WTC11 (cell line): ENCODE data around the gene ZDHHC18. TPM values are rescaled to one million over a fixed set of nuclear protein-coding genes. Genes with fewer than 3 reads are reported as not detected.

Experiments
- ATAC-seq: fragments of 200-7000 bp; cut with Tn5 transposase; 2 replicates; pipeline ENCODE4 v1.10.0; 2021; ENCODE audit warnings: mild to moderate bottlenecking, moderate library complexity
- CTCF ChIA-PET: fragments of 300-600 bp; sonication (Branson Sonifier 250); formaldehyde crosslinking; loops from one replicate; lab custom pipeline; 2021; ENCODE audit warnings: antibody characterized with exemption; lab: Charles Lee
- POLR2A ChIA-PET: fragments of 350-600 bp; sonication (Branson Sonifier 250); formaldehyde crosslinking; loops from one replicate; lab custom pipeline; 2021; ENCODE audit warnings: antibody characterized with exemption; lab: Charles Lee
- DNase-seq: peaks from one replicate; pipeline ENCODE4 v3.0.0; 2021; ENCODE audit warnings: low spot score
- H3K27ac Mint-ChIP-seq: 2 replicates; pipeline ENCODE4 v1.8.0; 2021; ENCODE audit warnings: mixed read lengths
- H3K27me3 Mint-ChIP-seq: 2 replicates; pipeline ENCODE4 v1.8.0; 2021; ENCODE audit warnings: low read depth, mild to moderate bottlenecking, moderate library complexity, mixed read lengths
- H3K36me3 Mint-ChIP-seq: 2 replicates; pipeline ENCODE4 v1.8.0; 2021; ENCODE audit warnings: mixed read lengths
- H3K4me1 Mint-ChIP-seq: 2 replicates; pipeline ENCODE4 v1.8.0; 2022; ENCODE audit warnings: mixed read lengths
- H3K4me3 Mint-ChIP-seq: 2 replicates; pipeline ENCODE4 v1.8.0; 2021; ENCODE audit warnings: mild to moderate bottlenecking, moderate library complexity, mixed read lengths
- H3K9me3 Mint-ChIP-seq: 2 replicates; pipeline ENCODE4 v1.8.0; 2021; ENCODE audit warnings: mixed read lengths
- AFF4 ChIP-seq: sonication (generic); formaldehyde crosslinking; IDR thresholded peaks from 2 replicates; pipeline ENCODE4 v1.8.1; 2023; ENCODE audit warnings: mild to moderate bottlenecking, missing genetic modification reagents, borderline replicate concordance
- ATF1 ChIP-seq: sonication (generic); formaldehyde crosslinking; IDR thresholded peaks from 2 replicates; pipeline ENCODE4 v1.8.1; 2023; ENCODE audit warnings: mild to moderate bottlenecking, moderate library complexity, missing genetic modification reagents
- ATF3 ChIP-seq: sonication (generic); formaldehyde crosslinking; conservative IDR thresholded peaks from 2 replicates; pipeline ENCODE4 v1.8.1; 2022; ENCODE audit warnings: mild to moderate bottlenecking, missing genetic modification reagents
- E2F1 ChIP-seq: sonication (generic); formaldehyde crosslinking; IDR thresholded peaks from 2 replicates; pipeline ENCODE4 v1.8.0; 2022; ENCODE audit warnings: mild to moderate bottlenecking, missing genetic modification reagents
- GABPB1 ChIP-seq: sonication (generic); formaldehyde crosslinking; IDR thresholded peaks from 2 replicates; pipeline ENCODE4 v1.8.1; 2023; ENCODE audit warnings: mild to moderate bottlenecking, missing genetic modification reagents
- IRF2 ChIP-seq: sonication (generic); formaldehyde crosslinking; IDR thresholded peaks from 2 replicates; pipeline ENCODE4 v1.8.0; 2022; ENCODE audit warnings: low read depth, missing genetic modification reagents, borderline replicate concordance
- MAX ChIP-seq: sonication (generic); formaldehyde crosslinking; IDR thresholded peaks from 2 replicates; pipeline ENCODE4 v1.8.0; 2022; ENCODE audit warnings: mild to moderate bottlenecking, missing genetic modification reagents
- NFE2L1 ChIP-seq: sonication (generic); formaldehyde crosslinking; IDR thresholded peaks from 2 replicates; pipeline ENCODE4 v1.8.1; 2023; ENCODE audit warnings: missing genetic modification reagents
- NR1H2 ChIP-seq: sonication (generic); formaldehyde crosslinking; IDR thresholded peaks from 2 replicates; pipeline ENCODE4 v1.9.0; 2021; ENCODE audit warnings: mild to moderate bottlenecking, moderate library complexity, missing genetic modification reagents
- PREB ChIP-seq: sonication (generic); formaldehyde crosslinking; IDR thresholded peaks from 2 replicates; pipeline ENCODE4 v1.8.1; 2022; ENCODE audit warnings: mild to moderate bottlenecking, missing genetic modification reagents, moderate library complexity, borderline replicate concordance
- SOX15 ChIP-seq: fragments of 250-450 bp; sonication (Bioruptor Pico); IDR thresholded peaks from 2 replicates; pipeline ENCODE4 v1.9.0; 2021; ENCODE audit warnings: mild to moderate bottlenecking
- SP1 ChIP-seq: sonication (generic); formaldehyde crosslinking; conservative IDR thresholded peaks from 2 replicates; pipeline ENCODE4 v1.8.1; 2022; ENCODE audit warnings: missing genetic modification reagents
- ZBTB43 ChIP-seq: sonication (generic); formaldehyde crosslinking; IDR thresholded peaks from 2 replicates; pipeline ENCODE4 v1.8.1; 2023; ENCODE audit warnings: mild to moderate bottlenecking, missing genetic modification reagents
- ZMAT4 ChIP-seq: fragments of 250-450 bp; sonication (Bioruptor Pico); IDR thresholded peaks from 2 replicates; pipeline ENCODE4 v1.9.0; 2021; ENCODE audit warnings: mild to moderate bottlenecking
- ZNF138 ChIP-seq: sonication (generic); formaldehyde crosslinking; conservative IDR thresholded peaks from 2 replicates; pipeline ENCODE4 v1.8.1; 2022; ENCODE audit warnings: mild to moderate bottlenecking, moderate library complexity, missing genetic modification reagents
- ZNF425 ChIP-seq: fragments of 250-450 bp; sonication (Bioruptor Pico); conservative IDR thresholded peaks from 2 replicates; pipeline ENCODE4 v1.9.0; 2021; ENCODE audit warnings: mild to moderate bottlenecking
- ZNF512 ChIP-seq: sonication (generic); formaldehyde crosslinking; IDR thresholded peaks from 2 replicates; pipeline ENCODE4 v1.8.1; 2022; ENCODE audit warnings: missing genetic modification reagents, borderline replicate concordance
- ZNF532 ChIP-seq: fragments of 250-450 bp; sonication (Bioruptor Pico); IDR thresholded peaks from 2 replicates; pipeline ENCODE4 v1.9.0; 2021; ENCODE audit warnings: mild to moderate bottlenecking, borderline replicate concordance
- ZNF671 ChIP-seq: fragments of 250-450 bp; sonication (Bioruptor Pico); IDR thresholded peaks from 2 replicates; pipeline ENCODE4 v1.8.0; 2021; ENCODE audit warnings: mild to moderate bottlenecking
- total RNA-seq: library from RNA; stranded (reverse); gene quantifications from 3 replicates; pipeline ENCODE4 v1.2.3, GENCODE V29; 2021

Gene ZDHHC18
- total RNA-seq, 1 experiment from 2014 or later: 26.5 TPM

GRCh38 chr1:26839339-26839722 is 12.8 kb downstream of the ZDHHC18 start (continued):
- no peak for TF ChIP-seq ZNF532 (CRISPR knock-in tag)
- no peak for TF ChIP-seq E2F1 (CRISPR knock-in tag)
- no peak for TF ChIP-seq ZNF425
- TF ChIP-seq ZBTB43 (CRISPR knock-in tag): no peak
- TF ChIP-seq NFE2L1: no peak
- TF ChIP-seq ZNF512 (CRISPR knock-in tag): no peak
- TF ChIP-seq MAX (CRISPR knock-in tag): no peak
- TF ChIP-seq ATF3 (CRISPR knock-in tag): no peak
- no peak for TF ChIP-seq ZNF138 (CRISPR knock-in tag)
- TF ChIP-seq ZNF671 (CRISPR knock-in tag): no peak
- TF ChIP-seq SP1 (CRISPR knock-in tag): no peak
- TF ChIP-seq, all 79 proteins: peak for 0

GRCh38 chr1:26839779-26840178 is 13.3 kb downstream of the ZDHHC18 start:
- ChIA-PET CTCF (no interaction called here), POLR2A (no interaction called here)
- no peak overlapping the region for H3K4me3 Mint-ChIP-seq
- no peaks in the 10 kb centered on the region for H3K9me3 Mint-ChIP-seq
- H3K36me3 Mint-ChIP-seq: peaks cover 31% of the 10 kb centered on the region
- H3K27ac Mint-ChIP-seq: no peak overlapping the region
- ATAC-seq (no peak), DNase-seq (no peak)
- peaks cover 2% of the 10 kb centered on the region; the same call in 1 of the 2 replicates for H3K27me3 Mint-ChIP-seq
- H3K4me1 Mint-ChIP-seq: no peaks in the 10 kb centered on the region
- no peak for TF ChIP-seq ATF3 (CRISPR knock-in tag)
- no peak for TF ChIP-seq ATF1 (CRISPR knock-in tag)
- no peak for TF ChIP-seq ZMAT4 (CRISPR knock-in tag)
- no peak for TF ChIP-seq SOX15 (CRISPR knock-in tag)
- no peak for TF ChIP-seq NR1H2 (CRISPR knock-in tag)
- no peak for TF ChIP-seq GABPB1
- TF ChIP-seq PREB: no peak
- TF ChIP-seq AFF4 (CRISPR knock-in tag): no peak
- no peak for TF ChIP-seq IRF2 (CRISPR knock-in tag)
